Prostate gland (tissue), 2 donors: Measurements from ENCODE around the gene HSH2D.

Experiments used
- POLR2A ChIP-seq: fragments of 450-650 bp; IDR thresholded peaks from one replicate; pipeline ENCODE4 v1.6.1; 2016; ENCODE audit warnings: antibody characterized with exemption, mild to moderate bottlenecking
- POLR2AphosphoS5 ChIP-seq: sonication (generic); formaldehyde crosslinking; IDR thresholded peaks from one replicate; pipeline ENCODE4 v1.6.1; 2017; ENCODE audit warnings: antibody characterized with exemption
- TF ChIP-seq, protein P1 (sequence below), 4 experiments: fragments of 200-600 bp in 2 of 4; fragments of 450-650 bp in 2 of 4; sonication (generic) in 2 of 4; IDR thresholded peaks; 1 replicate in 3 of 4; 2 replicates in 1 of 4; pipeline ENCODE4 v1.5.1; 2016 to 2019; ENCODE audit warnings: antibody characterized with exemption in 4 of 4, mild to moderate bottlenecking in 2 of 4, moderate library complexity in 2 of 4

DNA sequence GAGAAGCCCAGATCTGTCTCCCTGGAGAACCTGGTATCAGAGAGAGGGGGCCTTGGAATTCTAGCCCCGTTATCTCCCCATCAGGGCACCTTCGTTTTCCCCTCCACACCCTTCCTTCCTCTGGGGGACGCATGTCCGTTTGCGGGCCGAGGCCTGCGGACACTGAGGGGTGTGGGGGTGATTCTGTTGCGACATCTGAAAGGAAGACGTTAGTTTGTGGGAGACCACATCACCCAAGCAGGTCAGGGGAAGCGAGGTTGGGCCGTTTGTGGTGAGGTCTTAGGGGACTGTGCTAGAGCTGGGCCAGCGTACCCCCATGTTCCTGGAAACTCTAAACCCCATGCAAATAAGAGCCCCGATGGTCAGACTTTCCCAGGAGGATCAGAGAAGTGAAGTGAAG lies 3.7 kb upstream of the HSH2D start:
- TF ChIP-seq, protein P1, sequence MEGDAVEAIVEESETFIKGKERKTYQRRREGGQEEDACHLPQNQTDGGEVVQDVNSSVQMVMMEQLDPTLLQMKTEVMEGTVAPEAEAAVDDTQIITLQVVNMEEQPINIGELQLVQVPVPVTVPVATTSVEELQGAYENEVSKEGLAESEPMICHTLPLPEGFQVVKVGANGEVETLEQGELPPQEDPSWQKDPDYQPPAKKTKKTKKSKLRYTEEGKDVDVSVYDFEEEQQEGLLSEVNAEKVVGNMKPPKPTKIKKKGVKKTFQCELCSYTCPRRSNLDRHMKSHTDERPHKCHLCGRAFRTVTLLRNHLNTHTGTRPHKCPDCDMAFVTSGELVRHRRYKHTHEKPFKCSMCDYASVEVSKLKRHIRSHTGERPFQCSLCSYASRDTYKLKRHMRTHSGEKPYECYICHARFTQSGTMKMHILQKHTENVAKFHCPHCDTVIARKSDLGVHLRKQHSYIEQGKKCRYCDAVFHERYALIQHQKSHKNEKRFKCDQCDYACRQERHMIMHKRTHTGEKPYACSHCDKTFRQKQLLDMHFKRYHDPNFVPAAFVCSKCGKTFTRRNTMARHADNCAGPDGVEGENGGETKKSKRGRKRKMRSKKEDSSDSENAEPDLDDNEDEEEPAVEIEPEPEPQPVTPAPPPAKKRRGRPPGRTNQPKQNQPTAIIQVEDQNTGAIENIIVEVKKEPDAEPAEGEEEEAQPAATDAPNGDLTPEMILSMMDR (IDR thresholded peaks at IDR 0.05): no peak
- TF ChIP-seq POLR2A: no peak
- TF ChIP-seq POLR2AphosphoS5: no peak
